H9 (cell line): ENCODE data around the gene HECW1. TPM values are rescaled to one million over a fixed set of nuclear protein-coding genes. Genes with fewer than 3 reads are reported as not detected.

ENCODE experiments used
- DNase-seq: peaks from one replicate; pipeline ENCODE4 v3.0.0-alpha.2; 2017
- H2AFZ ChIP-seq: one replicate; pipeline ENCODE4 v1.6.1; 2013; ENCODE audit warnings: mild to moderate bottlenecking, low read length, control low read depth, moderate library complexity
- H2AK5ac ChIP-seq: 2 replicates; pipeline ENCODE4 v1.6.1; 2013; ENCODE audit warnings: low read length, control low read depth, mixed read lengths; ENCODE audit not compliant: insufficient read length
- H2BK120ac ChIP-seq: one replicate; pipeline ENCODE4 v1.6.1; 2013; ENCODE audit warnings: low read depth, mild to moderate bottlenecking, low read length, control low read depth, inconsistent platforms; ENCODE audit not compliant: poor library complexity, severe bottlenecking
- H2BK12ac ChIP-seq: 2 replicates; pipeline ENCODE4 v1.6.1; 2013; ENCODE audit warnings: low read length, control low read depth, mixed read lengths, low read depth; ENCODE audit not compliant: insufficient read length
- H2BK15ac ChIP-seq: 2 replicates; pipeline ENCODE4 v1.6.1; 2013; ENCODE audit warnings: low read depth, low read length, control low read depth
- H2BK20ac ChIP-seq: one replicate; pipeline ENCODE4 v1.6.1; 2013; ENCODE audit warnings: low read depth, mild to moderate bottlenecking, low read length, control low read depth, inconsistent platforms; ENCODE audit not compliant: poor library complexity, severe bottlenecking
- H2BK5ac ChIP-seq: 2 replicates; pipeline ENCODE4 v1.6.1; 2013; ENCODE audit warnings: low read length, control low read depth, mixed read lengths; ENCODE audit not compliant: insufficient read length
- H3K14ac ChIP-seq: 2 replicates; pipeline ENCODE4 v1.6.1; 2013; ENCODE audit warnings: low read length, control low read depth; ENCODE audit not compliant: insufficient read depth
- H3K18ac ChIP-seq: 2 replicates; pipeline ENCODE4 v1.6.1; 2013; ENCODE audit warnings: low read depth, mild to moderate bottlenecking, mixed read lengths, low read length, control low read depth; ENCODE audit not compliant: insufficient read length
- H3K23ac ChIP-seq: 2 replicates; pipeline ENCODE4 v1.6.1; 2013; ENCODE audit warnings: low read length, control low read depth, mixed read lengths, low read depth; ENCODE audit not compliant: insufficient read length
- H3K23me2 ChIP-seq: 2 replicates; pipeline ENCODE4 v1.6.1; 2013; ENCODE audit warnings: low read depth, mild to moderate bottlenecking, mixed read lengths, low read length, control low read depth; ENCODE audit not compliant: insufficient read length, poor library complexity, severe bottlenecking
- H3K27ac ChIP-seq: 2 replicates; pipeline ENCODE4 v1.5.1; 2013; ENCODE audit warnings: low read length, control low read depth, mixed read lengths, low read depth; ENCODE audit not compliant: insufficient read length
- H3K27me3 ChIP-seq: 2 replicates; pipeline ENCODE4 v1.6.1; 2013; ENCODE audit warnings: low read length, control low read depth, inconsistent platforms; ENCODE audit not compliant: insufficient read depth
- H3K4ac ChIP-seq: 2 replicates; pipeline ENCODE4 v1.6.1; 2013; ENCODE audit warnings: low read depth, mild to moderate bottlenecking, control low read depth, inconsistent platforms, low read length, moderate library complexity
- H3K4me1 ChIP-seq: 2 replicates; pipeline ENCODE4 v1.6.1; 2013; ENCODE audit warnings: low read length, control low read depth, inconsistent platforms; ENCODE audit not compliant: insufficient read depth
- H3K4me2 ChIP-seq: 2 replicates; pipeline ENCODE4 v1.6.1; 2013; ENCODE audit warnings: low read length, control low read depth, mixed read lengths; ENCODE audit not compliant: insufficient read length, insufficient read depth
- H3K56ac ChIP-seq: 2 replicates; pipeline ENCODE4 v1.6.1; 2013; ENCODE audit warnings: low read depth, mild to moderate bottlenecking, mixed read lengths, low read length, control low read depth; ENCODE audit not compliant: insufficient read length
- H3K79me1 ChIP-seq: 2 replicates; pipeline ENCODE4 v1.6.1; 2013; ENCODE audit warnings: low read depth, mild to moderate bottlenecking, moderate library complexity, low read length, control low read depth, inconsistent platforms; ENCODE audit not compliant: insufficient read depth, poor library complexity, severe bottlenecking
- H3K79me2 ChIP-seq: 2 replicates; pipeline ENCODE4 v1.6.1; 2013; ENCODE audit warnings: low read length, control low read depth, inconsistent platforms; ENCODE audit not compliant: insufficient read depth
- H3K9ac ChIP-seq: 2 replicates; pipeline ENCODE4 v1.6.1; 2013; ENCODE audit warnings: low read length, control low read depth, mixed read lengths; ENCODE audit not compliant: insufficient read length; ENCODE audit errors: extremely low read depth
- H3K9me3 ChIP-seq: one replicate; pipeline ENCODE4 v1.6.1; 2013; ENCODE audit warnings: low read depth, low read length, inconsistent platforms; ENCODE audit not compliant: control insufficient read depth
- H3T11ph ChIP-seq: one replicate; pipeline ENCODE4 v1.6.1; 2013; ENCODE audit warnings: mild to moderate bottlenecking, low read length, control low read depth, inconsistent platforms
- H4K20me1 ChIP-seq: one replicate; pipeline ENCODE4 v1.6.1; 2013; ENCODE audit not compliant: control insufficient read depth, insufficient read length, insufficient read depth
- H4K5ac ChIP-seq: 2 replicates; pipeline ENCODE4 v1.6.1; 2013; ENCODE audit warnings: low read depth, mild to moderate bottlenecking, mixed read lengths, low read length, control low read depth; ENCODE audit not compliant: insufficient read length
- H4K8ac ChIP-seq: replicated peaks from 2 replicates; pipeline ENCODE4 v1.6.1; 2013; ENCODE audit warnings: low read length, control low read depth, mixed read lengths, low read depth; ENCODE audit not compliant: insufficient read length
- H4K91ac ChIP-seq: 2 replicates; pipeline ENCODE4 v1.6.1; 2013; ENCODE audit warnings: low read depth, mild to moderate bottlenecking, moderate library complexity, mixed read lengths, low read length, control low read depth; ENCODE audit not compliant: insufficient read length
- H3K27ac Mint-ChIP-seq, 3 experiments: 2 replicates in 2 of 3; 3 replicates in 1 of 3; pipeline ENCODE4 v1.8.0; 2020 to 2021; ENCODE audit warnings: mixed read lengths in 3 of 3, mild to moderate bottlenecking in 1 of 3, moderate library complexity in 1 of 3
- H3K27me3 Mint-ChIP-seq: 2 replicates; pipeline ENCODE4 v1.8.0; 2021; ENCODE audit warnings: low read depth, mild to moderate bottlenecking, moderate library complexity, mixed read lengths
- H3K36me3 Mint-ChIP-seq, 3 experiments: 2 replicates in 2 of 3; 3 replicates in 1 of 3; pipeline ENCODE4 v1.8.0; 2020 to 2021; ENCODE audit warnings: low read depth in 3 of 3, mixed read lengths in 3 of 3; ENCODE audit not compliant: insufficient read depth in 1 of 3
- H3K4me1 Mint-ChIP-seq, 2 experiments: 2 replicates each; pipeline ENCODE4 v1.8.0; 2020; ENCODE audit warnings: mixed read lengths in 2 of 2
- H3K4me3 Mint-ChIP-seq, 2 experiments: 2 replicates in 1 of 2; 3 replicates in 1 of 2; pipeline ENCODE4 v1.8.0; 2020 to 2021; ENCODE audit warnings: mild to moderate bottlenecking in 2 of 2, mixed read lengths in 2 of 2, moderate library complexity in 1 of 2
- H3K9me3 Mint-ChIP-seq, 2 experiments: 2 replicates in 1 of 2; 3 replicates in 1 of 2; pipeline ENCODE4 v1.8.0; 2020; ENCODE audit warnings: mild to moderate bottlenecking in 2 of 2, mixed read lengths in 2 of 2, moderate library complexity in 1 of 2
- CTCF ChIP-seq: fragments of 200-600 bp; sonication (generic); conservative IDR thresholded peaks from 3 replicates; pipeline ENCODE4 v1.8.0; 2021; ENCODE audit warnings: antibody characterized with exemption, mild to moderate bottlenecking
- WGBS: extraction: QIAGEN DNeasy Blood & Tissue Kit; methylation state at CpG from one replicate; pipeline ENCODE4 v1.1.7; 2013; ENCODE audit warnings: missing lambda C conversion rate, low lambda C conversion rate, mixed read lengths; ENCODE audit not compliant: insufficient read length; ENCODE audit errors: extremely low coverage; 5-methylcytosine and 5-hydroxymethylcytosine counted together
- total RNA-seq: library from RNA; stranded (reverse); gene quantifications from 2 replicates; pipeline ENCODE4 v1.2.1, GENCODE V29; 2021

The HECW1 gene
- total RNA-seq, 1 experiment from 2014 or later = 5.0 TPM

GRCh38 chr7:43537765-43538403 lies 425.4 kb downstream of the HECW1 start:
- Histone ChIP-seq H2BK20ac (no peak overlapping the region), H3K9me3 (no peaks in the 10 kb centered on the region), H4K20me1 (no peaks in the 10 kb centered on the region), H3K4me2 (no peak overlapping the region), H3K4ac (no peak overlapping the region), H3K14ac (no peak overlapping the region), H3K9ac (no peak overlapping the region), H2BK120ac (no peak overlapping the region), H2BK12ac (no peak overlapping the region), H3K23ac (no peak overlapping the region), H2AFZ (no peak overlapping the region), H4K5ac (no peak overlapping the region), H3K18ac (no peak overlapping the region), H3K79me1 (no peaks in the 10 kb centered on the region), H3T11ph (no peak overlapping the region), H3K27ac (no peak overlapping the region), H3K23me2 (no peaks in the 10 kb centered on the region), H2BK5ac (no peak overlapping the region), H2BK15ac (no peak overlapping the region), H3K56ac (no peak overlapping the region), H3K4me1 (no peaks in the 10 kb centered on the region), H3K79me2 (no peaks in the 10 kb centered on the region), H4K8ac (no peak overlapping the region), H2AK5ac (no peak overlapping the region), H3K27me3 (no peaks in the 10 kb centered on the region), H4K91ac (no peak overlapping the region)
- H3K4me3 Mint-ChIP-seq = no peak overlapping the region
- H3K27ac Mint-ChIP-seq = no peak overlapping the region
- no peak for DNase-seq
- WGBS = no CpG with 5 or more reads among the region's 9 CpGs
- H3K36me3 Mint-ChIP-seq = no peaks in the 10 kb centered on the region
- H3K9me3 Mint-ChIP-seq = no peaks in the 10 kb centered on the region
- peaks cover 8 to 17% of the 10 kb centered on the region in 2 experiments for H3K4me1 Mint-ChIP-seq
- no peaks in the 10 kb centered on the region for H3K27me3 Mint-ChIP-seq
- no peak for TF ChIP-seq CTCF
